ENCODE results near the gene EBLN1.

The EBLN1 gene

GRCh38 chr10:22210267-22210666 is 7.5 kb downstream of the EBLN1 start:
- no peak for TF ChIP-seq CTCF (IDR thresholded peaks at IDR 0.05; ENCODE audit: low read depth, low read length)
- H3K4me3 ChIP-seq (replicated peaks in 1 of 2; ENCODE audit: low read depth in 2 of 2, low read length in 2 of 2) = no peak overlapping the region
- no peak for DNase-seq (ENCODE audit: low read depth in 2 of 2)

- H3K4me3 ChIP-seq (replicated peaks in 1 of 2; ENCODE audit: low read depth in 2 of 2, low read length in 2 of 2) = no peak overlapping the region
- no peak for DNase-seq (ENCODE audit: low read depth in 2 of 2)
- TF ChIP-seq CTCF (IDR thresholded peaks at IDR 0.05; ENCODE audit: low read depth, low read length) = no peak
Measured at GRCh38 chr10:22193945-22194344, 23.9 kb downstream of the EBLN1 start.

GRCh38 chr10:22185586-22185985 is 32.2 kb downstream of the EBLN1 start:
- H3K4me3 ChIP-seq (replicated peaks in 1 of 2; ENCODE audit: low read depth in 2 of 2, low read length in 2 of 2) = no peak overlapping the region
- no peak for TF ChIP-seq CTCF (IDR thresholded peaks at IDR 0.05; ENCODE audit: low read depth, low read length)
- DNase-seq (ENCODE audit: low read depth in 2 of 2) = no peak

- DNase-seq (ENCODE audit: low read depth in 2 of 2) = peak; percentile 49 to 57
- H3K4me3 ChIP-seq (replicated peaks in 1 of 2; ENCODE audit: low read depth in 2 of 2, low read length in 2 of 2) = no peak overlapping the region
- no peak for TF ChIP-seq CTCF (IDR thresholded peaks at IDR 0.05; ENCODE audit: low read depth, low read length)
Measured at GRCh38 chr10:22183771-22184461, 33.9 kb downstream of the EBLN1 start.

- no peak overlapping the region for H3K4me3 ChIP-seq (replicated peaks in 1 of 2; ENCODE audit: low read depth in 2 of 2, low read length in 2 of 2)
- no peak for TF ChIP-seq CTCF (IDR thresholded peaks at IDR 0.05; ENCODE audit: low read depth, low read length)
- DNase-seq (ENCODE audit: low read depth in 2 of 2) = no peak
Measured at GRCh38 chr10:22180724-22181123, 37.1 kb downstream of the EBLN1 start.

GRCh38 chr10:22174442-22174841 is 43.4 kb downstream of the EBLN1 start:
- TF ChIP-seq CTCF (IDR thresholded peaks at IDR 0.05; ENCODE audit: low read depth, low read length) = no peak
- no peak overlapping the region for H3K4me3 ChIP-seq (replicated peaks in 1 of 2; ENCODE audit: low read depth in 2 of 2, low read length in 2 of 2)
- peak in 1 of 2 donors; percentile 32 for DNase-seq (ENCODE audit: low read depth in 2 of 2)

- TF ChIP-seq CTCF (IDR thresholded peaks at IDR 0.05; ENCODE audit: low read depth, low read length) = no peak
- no peak for DNase-seq (ENCODE audit: low read depth in 2 of 2)
Measured at GRCh38 chr10:22171131-22171530, 46.7 kb downstream of the EBLN1 start.

More at GRCh38 chr10:22171131-22171530, 46.7 kb downstream of the EBLN1 start:
- no peak overlapping the region for H3K4me3 ChIP-seq (replicated peaks in 1 of 2; ENCODE audit: low read depth in 2 of 2, low read length in 2 of 2)

Measured in cardiac fibroblast (primary cell).